Measurements from ENCODE around the gene MAD2L2. TPM values are rescaled to one million over a fixed set of nuclear protein-coding genes. Genes with fewer than 3 reads are reported as not detected.

Gene MAD2L2
- total and polyA plus RNA-seq, 5 experiments from 2014 or later, result 19.7 to 66.1 (median 52.2) TPM

DNA sequence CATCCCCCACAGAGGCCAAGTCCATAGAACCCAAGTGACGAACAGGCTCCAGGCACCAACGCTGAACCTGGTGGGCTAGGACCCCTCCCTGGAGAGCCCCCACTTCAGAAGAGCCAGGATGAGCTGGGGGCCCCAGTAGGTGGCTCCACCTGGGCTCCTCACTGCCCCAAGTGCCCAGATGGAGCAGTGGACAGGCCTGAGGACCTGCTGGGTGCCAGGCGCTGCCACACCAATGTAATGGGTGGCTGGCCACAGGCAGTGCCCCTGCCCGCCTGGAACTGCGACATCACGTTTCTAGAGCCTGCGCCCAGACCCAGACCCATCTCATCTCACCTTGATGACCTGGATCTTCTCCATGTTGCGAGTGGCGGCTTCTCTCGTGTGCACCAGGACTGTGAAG, 5.6 kb downstream of the MAD2L2 start:
- H3K4me3 Mint-ChIP-seq, result no peak overlapping the region
- no peaks in the 10 kb centered on the region for H3K27me3 Mint-ChIP-seq
- ATAC-seq (no peak), DNase-seq (no peak)
- H3K9me3 Mint-ChIP-seq, result no peaks in the 10 kb centered on the region
- POLR2A ChIA-PET, result interaction anchor here (1.6 kb wide), 1 partner anchor 11 kb away, joined by 5 read pairs; the partner anchor contains the start of gene FBXO6
- peaks cover 0 to 36% (median 0%) of the 10 kb centered on the region in 3 donors for H3K36me3 Mint-ChIP-seq
- no peak overlapping the region for H3K27ac Mint-ChIP-seq
- H3K4me1 Mint-ChIP-seq, result peaks cover 5 to 15% (median 13%) of the 10 kb centered on the region in 4 donors

DNA sequence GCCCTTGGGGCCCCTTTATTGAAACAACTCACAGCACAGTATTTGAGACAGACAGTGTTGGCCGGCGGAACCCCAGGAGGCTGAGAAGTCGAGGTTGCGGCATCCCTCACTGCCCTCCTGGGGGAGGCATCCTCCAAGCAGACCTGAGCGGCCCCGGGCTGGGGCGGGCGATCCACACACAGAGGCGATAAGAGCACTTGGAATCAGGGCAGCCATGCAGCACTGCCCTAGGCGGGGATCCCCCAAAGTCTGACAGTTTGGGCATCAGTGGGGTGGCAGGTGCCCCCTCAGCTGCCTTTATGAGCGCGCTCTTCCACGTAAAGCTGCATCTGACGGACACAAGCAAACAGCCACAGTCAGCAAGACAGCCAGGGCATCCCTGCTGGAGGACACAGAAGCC, 6.5 kb downstream of the MAD2L2 start:
- Mint-ChIP-seq H3K27ac (no peak overlapping the region), H3K4me3 (no peak overlapping the region), H3K36me3 (peaks cover 0 to 38% (median 2%) of the 10 kb centered on the region in 3 donors)

DNA sequence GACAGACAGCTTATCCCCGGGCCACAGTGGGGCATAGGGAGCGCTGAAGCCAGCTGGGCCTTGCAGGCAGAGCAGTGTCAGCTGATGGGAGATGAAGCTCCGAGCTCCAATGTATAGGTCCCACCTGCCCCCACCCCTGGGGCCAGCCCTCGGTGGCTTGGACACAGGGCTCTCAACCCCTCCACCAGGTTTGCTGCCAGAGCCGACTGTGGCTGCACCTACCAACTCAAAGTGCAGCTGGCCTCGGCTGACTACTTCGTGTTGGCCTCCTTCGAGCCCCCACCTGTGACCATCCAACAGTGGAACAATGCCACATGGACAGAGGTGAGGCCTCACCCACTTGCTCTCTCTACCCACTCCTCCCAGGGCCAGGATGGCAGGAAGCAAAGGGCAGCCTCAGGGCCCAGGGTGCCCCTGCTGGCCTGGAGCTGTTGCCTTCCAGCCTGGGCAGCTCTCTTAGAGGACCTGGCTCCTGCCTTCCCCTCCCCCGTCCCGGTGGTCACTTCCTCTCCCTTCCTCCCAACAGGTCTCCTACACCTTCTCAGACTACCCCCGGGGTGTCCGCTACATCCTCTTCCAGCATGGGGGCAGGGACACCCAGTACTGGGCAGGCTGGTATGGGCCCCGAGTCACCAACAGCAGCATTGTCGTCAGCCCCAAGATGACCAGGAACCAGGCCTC, 7.7 kb downstream of the MAD2L2 start:
- Mint-ChIP-seq H3K36me3 (peaks cover 0 to 38% (median 5%) of the 10 kb centered on the region in 3 donors), H3K27ac (no peak overlapping the region), H3K4me3 (no peak overlapping the region), H3K27me3 (no peaks in the 10 kb centered on the region), H3K4me1 (peaks cover 2 to 6% (median 4%) of the 10 kb centered on the region in 4 donors), H3K9me3 (no peaks in the 10 kb centered on the region)
- ATAC-seq, result no peak
- POLR2A ChIA-PET, result interaction anchor here (1.2 kb wide), 1 partner anchor 9 kb away, joined by 5 read pairs; the partner anchor contains the start of gene FBXO6
- DNase-seq, result no peak

More for the DNA sequence above, 6.5 kb downstream of the MAD2L2 start:
- Mint-ChIP-seq H3K27me3 (no peaks in the 10 kb centered on the region), H3K9me3 (no peaks in the 10 kb centered on the region), H3K4me1 (peaks cover 5 to 10% (median 8%) of the 10 kb centered on the region in 4 donors)
- POLR2A ChIA-PET, result interaction anchor here (1.6 kb wide), 1 partner anchor 10 kb away, joined by 5 read pairs; the partner anchor contains the start of gene FBXO6
- no peak for ATAC-seq
- DNase-seq, result no peak

DNA sequence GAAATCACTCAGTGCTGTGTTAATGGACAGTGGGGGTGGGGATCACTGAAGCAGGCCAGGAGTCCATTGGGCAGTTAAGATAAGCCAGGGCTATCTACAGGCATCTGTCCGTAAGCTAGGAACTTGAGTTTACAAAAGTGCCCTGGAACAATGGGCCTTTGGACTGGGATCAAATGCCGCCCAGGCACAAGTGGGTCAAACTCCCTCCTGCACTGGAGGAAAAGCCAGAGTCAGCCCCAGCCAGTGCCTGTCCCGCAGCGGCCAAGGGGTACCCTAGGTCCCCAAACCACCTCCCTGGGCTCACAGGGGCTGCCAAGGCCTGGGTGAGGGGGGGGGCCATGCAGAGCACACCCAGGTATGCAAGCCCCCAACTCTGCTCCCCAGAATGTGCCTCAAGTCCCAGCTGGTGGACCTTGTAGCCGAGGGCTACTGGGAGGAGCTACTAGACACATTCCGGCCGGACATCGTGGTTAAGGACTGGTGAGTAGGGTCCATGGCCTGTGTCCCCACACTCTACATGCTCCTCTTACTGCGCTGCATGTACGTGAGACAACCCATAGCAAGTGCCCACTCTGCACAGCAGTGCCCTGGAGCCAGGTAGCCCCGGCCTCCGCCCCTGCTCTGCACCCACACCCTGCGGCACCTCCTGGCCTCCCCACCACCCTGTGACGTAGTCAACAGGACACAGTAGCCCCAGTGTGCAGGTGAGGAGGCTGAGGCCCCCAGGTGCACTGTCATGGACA, 9.2 kb downstream of the MAD2L2 start:
- POLR2A ChIA-PET, result no interaction called here
- ATAC-seq, result no peak
- H3K27ac Mint-ChIP-seq, result no peak overlapping the region

DNA sequence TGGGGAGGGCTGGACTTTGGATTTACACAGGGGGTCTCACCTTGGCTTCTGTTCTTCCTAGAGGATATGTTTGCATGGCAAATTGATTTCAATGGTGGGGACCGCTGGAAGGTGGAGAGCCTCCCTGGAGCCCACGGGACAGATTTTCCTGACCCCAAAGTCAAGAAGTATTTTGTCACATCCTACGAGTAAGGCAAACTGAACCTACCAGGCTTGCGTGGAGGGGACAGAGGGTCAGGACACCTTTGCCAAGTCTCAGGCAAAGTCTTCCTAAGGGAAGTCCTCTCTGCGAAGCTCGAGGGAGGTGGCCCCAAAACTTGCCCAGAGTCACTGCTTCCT, 9.8 kb downstream of the MAD2L2 start:
- Mint-ChIP-seq H3K27ac (no peak overlapping the region), H3K4me1 (peaks cover 5 to 7% (median 6%) of the 10 kb centered on the region in 4 donors), H3K27me3 (no peaks in the 10 kb centered on the region), H3K36me3 (peaks cover 0 to 35% (median 5%) of the 10 kb centered on the region in 3 donors), H3K4me3 (no peak overlapping the region), H3K9me3 (no peaks in the 10 kb centered on the region)
- POLR2A ChIA-PET, result no interaction called here
- no peak for ATAC-seq
- no peak for DNase-seq

More for the DNA sequence above, 9.2 kb downstream of the MAD2L2 start:
- Mint-ChIP-seq H3K4me1 (peaks cover 5 to 7% (median 5%) of the 10 kb centered on the region in 4 donors), H3K27me3 (no peaks in the 10 kb centered on the region), H3K36me3 (peaks cover 0 to 35% (median 5%) of the 10 kb centered on the region in 3 donors), H3K4me3 (no peak overlapping the region), H3K9me3 (no peaks in the 10 kb centered on the region)
- no peak for DNase-seq

DNA sequence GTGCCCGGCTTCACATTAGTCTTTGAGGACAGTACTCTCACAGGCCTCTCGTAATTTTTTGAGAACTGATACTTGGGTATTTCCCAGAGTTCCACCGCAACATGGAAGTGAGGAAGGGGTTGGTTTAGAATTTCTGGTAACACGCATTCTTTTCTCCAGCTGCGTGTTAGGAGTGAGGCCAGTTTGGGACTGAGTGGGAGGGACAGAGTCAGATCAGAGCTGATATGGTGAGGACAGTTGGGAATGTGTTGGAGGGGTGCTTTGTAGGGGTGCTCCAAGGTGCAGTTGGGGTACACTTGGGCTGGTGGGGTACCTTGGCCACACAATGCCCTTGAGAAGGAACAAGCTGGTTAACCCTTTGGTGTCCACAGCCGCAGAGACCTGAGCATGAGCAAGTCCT, 10.2 kb downstream of the MAD2L2 start:
- Mint-ChIP-seq H3K9me3 (no peaks in the 10 kb centered on the region), H3K27ac (peak overlapping the region in 1 of 10 donors; percentile 89)
- POLR2A ChIA-PET, result no interaction called here

DNA sequence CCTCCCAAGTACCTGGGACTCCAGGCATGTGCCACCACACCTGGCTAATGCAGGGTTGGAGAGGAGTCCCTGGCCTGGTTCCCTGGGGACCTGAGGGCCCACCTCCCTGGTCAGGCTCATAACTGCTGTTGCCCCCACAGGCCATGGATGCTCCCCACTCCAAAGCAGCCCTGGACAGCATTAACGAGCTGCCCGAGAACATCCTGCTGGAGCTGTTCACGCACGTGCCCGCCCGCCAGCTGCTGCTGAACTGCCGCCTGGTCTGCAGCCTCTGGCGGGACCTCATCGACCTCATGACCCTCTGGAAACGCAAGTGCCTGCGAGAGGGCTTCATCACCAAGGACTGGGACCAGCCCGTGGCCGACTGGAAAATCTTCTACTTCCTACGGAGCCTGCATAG, 12.4 kb downstream of the MAD2L2 start:
- Mint-ChIP-seq H3K27me3 (no peaks in the 10 kb centered on the region), H3K9me3 (no peaks in the 10 kb centered on the region), H3K4me1 (peaks cover 3 to 15% (median 6%) of the 10 kb centered on the region in 4 donors), H3K27ac (peak overlapping the region in 1 of 10 donors; percentile 93), H3K36me3 (peaks cover 0 to 16% (median 5%) of the 10 kb centered on the region in 3 donors), H3K4me3 (no peak overlapping the region)
- DNase-seq (no peak), ATAC-seq (no peak)
- POLR2A ChIA-PET, result no interaction called here

More for the DNA sequence above, 10.2 kb downstream of the MAD2L2 start:
- H3K27me3 Mint-ChIP-seq, result no peaks in the 10 kb centered on the region
- no peak for DNase-seq
- H3K4me1 Mint-ChIP-seq, result peaks cover 5 to 9% (median 6%) of the 10 kb centered on the region in 4 donors
- H3K4me3 Mint-ChIP-seq, result no peak overlapping the region
- no peak for ATAC-seq
- peaks cover 0 to 31% (median 5%) of the 10 kb centered on the region in 3 donors for H3K36me3 Mint-ChIP-seq

DNA sequence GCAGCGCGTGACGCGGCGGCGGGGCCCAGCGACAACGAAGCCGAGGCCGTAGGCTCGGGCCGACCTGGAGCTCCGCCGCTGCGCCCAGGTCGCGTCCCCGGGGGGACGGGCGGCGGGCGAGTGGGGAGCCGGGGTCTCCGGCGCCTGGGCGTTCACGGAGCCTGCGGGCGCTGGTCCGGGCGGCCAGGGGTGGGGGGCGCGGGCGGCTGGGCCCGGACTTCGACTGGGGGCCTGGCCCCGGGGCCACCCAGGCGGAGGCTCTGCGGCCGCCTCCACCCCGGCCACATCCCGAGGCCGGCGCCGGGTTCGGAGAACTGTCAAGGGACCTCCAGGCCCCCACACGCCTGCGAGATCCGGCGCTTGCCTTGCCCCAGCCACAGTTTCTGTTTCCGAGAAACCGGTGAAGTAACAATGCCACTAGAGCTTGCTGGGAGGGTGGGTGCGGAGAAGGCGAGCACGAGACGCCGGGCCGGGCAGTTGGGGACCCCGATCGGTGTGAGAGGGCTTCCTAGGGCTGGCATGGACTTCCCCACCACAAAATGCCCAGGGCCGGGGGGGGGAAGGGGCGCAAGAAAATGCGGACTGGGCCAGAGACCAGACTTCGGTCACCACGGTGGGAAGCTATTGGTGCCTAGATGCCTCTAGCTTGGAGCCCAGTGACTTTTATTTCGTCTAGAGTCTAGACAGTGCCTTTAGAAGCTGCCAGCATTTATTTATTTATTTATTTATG, 16.4 kb downstream of the MAD2L2 start:
- Mint-ChIP-seq H3K4me3 (peak overlapping the region; percentile 75 to 89 (median 86)), H3K27me3 (no peaks in the 10 kb centered on the region), H3K36me3 (peaks cover 0 to 29% (median 2%) of the 10 kb centered on the region in 3 donors), H3K27ac (peak overlapping the region in 9 of 10 donors; percentile 66 to 92 (median 87)), H3K9me3 (no peaks in the 10 kb centered on the region), H3K4me1 (peaks cover 0 to 18% (median 8%) of the 10 kb centered on the region in 4 donors)
- POLR2A ChIA-PET, result interaction anchor here (0.6 to 5.9 kb wide), 14 partner anchors 8 to 606 kb away, joined by 3 to 60 read pairs (median 5); partner anchors contain the start of genes CLCN6, FBXO2, FBXO44 and MAD2L2
- DNase-seq (peak in 8 of 10 donors; percentile 35 to 61 (median 50)), ATAC-seq (peak; percentile 72 to 73)

DNA sequence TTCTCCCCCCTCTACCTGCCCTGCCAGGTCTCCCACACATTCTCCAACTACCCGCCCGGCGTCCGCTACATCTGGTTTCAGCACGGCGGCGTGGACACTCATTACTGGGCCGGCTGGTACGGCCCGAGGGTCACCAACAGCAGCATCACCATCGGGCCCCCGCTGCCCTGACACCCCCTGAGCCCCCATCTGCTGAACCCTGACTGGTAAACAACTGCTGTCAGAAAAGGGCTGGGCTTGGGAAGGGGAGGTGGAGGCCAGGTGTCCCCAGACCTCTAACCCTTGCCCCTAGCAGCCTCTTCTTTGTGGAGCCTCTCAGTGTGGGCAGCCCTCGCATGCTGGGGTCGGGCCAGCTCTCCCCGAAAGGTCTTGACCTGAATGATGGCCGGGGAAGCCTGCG, 19.8 kb downstream of the MAD2L2 start:
- peak overlapping the region in 1 of 10 donors; percentile 63 for H3K27ac Mint-ChIP-seq

DNA sequence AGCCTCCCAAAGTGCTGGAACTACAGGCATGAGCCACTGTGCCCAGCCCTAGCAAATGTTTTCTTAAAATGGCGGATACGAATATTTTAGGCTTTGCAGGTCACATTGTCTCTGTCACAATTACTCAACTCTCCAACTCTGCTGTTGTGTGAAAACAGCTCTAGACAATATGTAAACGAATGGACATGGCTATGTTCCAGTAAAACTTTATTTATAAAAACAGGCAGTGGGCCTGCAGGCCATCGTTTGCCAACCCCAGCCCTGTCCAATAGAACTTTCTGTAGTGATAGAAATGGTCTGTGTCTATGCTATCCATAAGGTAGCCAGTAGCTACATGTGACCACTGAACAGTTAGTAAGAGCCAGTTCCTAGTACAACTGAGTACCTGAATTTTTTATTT, 21.2 kb downstream of the MAD2L2 start:
- POLR2A ChIA-PET, result interaction anchor here (0.7 to 5.9 kb wide), 2 partner anchors 22 to 59 kb away, joined by 4 to 60 read pairs; no protein-coding TSS in a partner anchor
- H3K27ac Mint-ChIP-seq, result peak overlapping the region in 1 of 10 donors; percentile 15

More for the DNA sequence above, 19.8 kb downstream of the MAD2L2 start:
- no peaks in the 10 kb centered on the region for H3K9me3 Mint-ChIP-seq
- no peaks in the 10 kb centered on the region for H3K27me3 Mint-ChIP-seq
- H3K4me3 Mint-ChIP-seq, result no peak overlapping the region
- POLR2A ChIA-PET, result interaction anchor here (5.9 kb wide), 1 partner anchor 58 kb away, joined by 60 read pairs; no protein-coding TSS in a partner anchor
- DNase-seq (no peak), ATAC-seq (no peak)
- peaks cover 0 to 13% (median 6%) of the 10 kb centered on the region in 4 donors for H3K4me1 Mint-ChIP-seq
- peaks cover 0 to 45% (median 0%) of the 10 kb centered on the region in 3 donors for H3K36me3 Mint-ChIP-seq

DNA sequence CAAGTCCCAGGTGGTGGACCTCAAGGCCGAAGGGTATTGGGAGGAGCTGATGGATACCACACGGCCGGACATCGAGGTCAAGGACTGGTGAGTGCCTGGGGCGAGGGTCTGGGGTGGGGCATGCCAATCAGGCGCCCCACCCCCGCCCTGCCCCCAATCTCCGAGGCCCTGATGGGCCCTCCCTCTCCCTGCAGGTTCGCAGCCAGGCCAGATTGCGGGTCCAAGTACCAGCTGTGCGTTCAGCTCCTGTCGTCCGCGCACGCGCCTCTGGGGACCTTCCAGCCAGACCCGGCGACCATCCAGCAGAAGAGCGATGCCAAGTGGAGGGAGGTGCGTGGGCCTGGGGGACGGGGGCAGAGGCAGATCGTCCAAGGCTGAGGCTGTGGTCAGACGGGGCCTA, 22.4 kb downstream of the MAD2L2 start:
- Mint-ChIP-seq H3K27ac (no peak overlapping the region), H3K9me3 (no peaks in the 10 kb centered on the region), H3K36me3 (peaks cover 0 to 45% (median 0%) of the 10 kb centered on the region in 3 donors), H3K4me3 (no peak overlapping the region), H3K27me3 (no peaks in the 10 kb centered on the region), H3K4me1 (peaks cover 0 to 22% (median 12%) of the 10 kb centered on the region in 4 donors)
- POLR2A ChIA-PET, result interaction anchor here (1.0 kb wide), 1 partner anchor 8 kb away, joined by 3 read pairs; no protein-coding TSS in a partner anchor
- DNase-seq, result no peak
- no peak for ATAC-seq

More for the DNA sequence above, 21.2 kb downstream of the MAD2L2 start:
- DNase-seq (no peak), ATAC-seq (no peak)
- Mint-ChIP-seq H3K4me1 (peaks cover 0 to 22% (median 13%) of the 10 kb centered on the region in 4 donors), H3K4me3 (peak overlapping the region in 1 of 10 donors; percentile 50), H3K36me3 (peaks cover 0 to 45% (median 0%) of the 10 kb centered on the region in 3 donors), H3K27me3 (no peaks in the 10 kb centered on the region), H3K9me3 (no peaks in the 10 kb centered on the region)

DNA sequence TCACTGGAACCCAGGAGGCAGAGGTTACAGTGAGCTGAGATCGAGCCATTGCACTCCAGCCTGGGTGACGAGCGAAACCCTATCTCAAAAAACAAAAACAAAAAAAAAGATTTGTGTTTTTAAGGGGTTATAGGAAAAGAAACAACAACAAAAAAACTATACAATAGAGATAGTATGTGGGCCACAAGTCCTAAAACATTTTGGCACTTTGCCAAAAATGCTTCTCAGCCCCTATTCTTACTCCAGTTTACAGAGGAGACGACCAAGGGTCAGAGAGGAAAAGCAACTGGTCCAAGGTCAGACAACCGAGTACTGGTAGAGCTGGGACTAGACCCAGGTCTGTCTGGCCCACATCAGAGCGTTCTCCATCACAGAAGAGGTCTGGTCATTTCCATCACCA, 23.3 kb downstream of the MAD2L2 start:
- no peak for ATAC-seq
- Mint-ChIP-seq H3K27me3 (no peaks in the 10 kb centered on the region), H3K9me3 (no peaks in the 10 kb centered on the region), H3K27ac (no peak overlapping the region), H3K36me3 (peaks cover 0 to 41% (median 0%) of the 10 kb centered on the region in 3 donors), H3K4me3 (no peak overlapping the region), H3K4me1 (peaks cover 0 to 26% (median 10%) of the 10 kb centered on the region in 4 donors)
- POLR2A ChIA-PET, result no interaction called here
- no peak for DNase-seq

Measured in naive thymus-derived CD8-positive, alpha-beta T cell (primary cell).